CD14-positive monocyte (primary cell): Measurements from ENCODE around the gene CYTH3. TPM values are rescaled to one million over a fixed set of nuclear protein-coding genes. Genes with fewer than 3 reads are reported as not detected.

Experiments
- DNase-seq, 3 donors: peaks; one replicate each; pipeline ENCODE4 v3.0.0-alpha.2; 2011 to 2022
- H2AFZ ChIP-seq: 2 replicates; pipeline ENCODE4 v1.6.0; 2012; ENCODE audit warnings: mild to moderate bottlenecking, low read depth, low read length, inconsistent platforms; ENCODE audit not compliant: insufficient read depth, poor library complexity, severe bottlenecking
- H3K27ac ChIP-seq, 2 donors: 1 replicate in 1 of 2; 2 replicates in 1 of 2; pipeline ENCODE4 v1.5.1; 2012 to 2013; ENCODE audit warnings: low read length in 2 of 2, control low read depth in 1 of 2, inconsistent platforms in 1 of 2, low read depth in 1 of 2, mild to moderate bottlenecking in 1 of 2
- H3K27me3 ChIP-seq, 2 donors: one replicate each; pipeline versions ENCODE4 v1.6.0 to v1.6.1; 2011 to 2013; ENCODE audit warnings: low read length in 2 of 2; ENCODE audit not compliant: control insufficient read depth in 2 of 2, insufficient read depth in 2 of 2
- H3K36me3 ChIP-seq, 2 donors: replicated peaks in 1 of 2; 1 replicate in 1 of 2; 2 replicates in 1 of 2; pipeline versions ENCODE4 v1.5.1 to v1.6.1; 2012 to 2013; ENCODE audit warnings: low read length in 2 of 2, control low read depth in 1 of 2, inconsistent platforms in 1 of 2, mild to moderate bottlenecking in 1 of 2; ENCODE audit not compliant: insufficient read depth in 2 of 2, control insufficient read depth in 1 of 2
- H3K4me1 ChIP-seq, 2 donors: 1 replicate in 1 of 2; 2 replicates in 1 of 2; pipeline versions ENCODE4 v1.5.1 to v1.6.1; 2012 to 2013; ENCODE audit warnings: low read length in 2 of 2, control low read depth in 1 of 2, inconsistent platforms in 1 of 2, mild to moderate bottlenecking in 1 of 2, moderate library complexity in 1 of 2; ENCODE audit not compliant: insufficient read depth in 2 of 2, control insufficient read depth in 1 of 2
- H3K4me2 ChIP-seq: replicated peaks from 2 replicates; pipeline ENCODE3; 2012; ENCODE audit warnings: low read length, moderate library complexity, mild to moderate bottlenecking; ENCODE audit not compliant: poor library complexity, severe bottlenecking; ENCODE audit errors: extremely low read depth
- H3K4me3 ChIP-seq, 3 experiments: fragments of 200-600 bp in 1 of 3; sonication (generic) in 1 of 3; replicated peaks in 1 of 3; 1 replicate in 2 of 3; 2 replicates in 1 of 3; pipeline ENCODE4 v1.5.1; 2011 to 2013; ENCODE audit warnings: low read length in 3 of 3, mild to moderate bottlenecking in 3 of 3, control low read depth in 2 of 3, low read depth in 2 of 3, inconsistent platforms in 1 of 3, moderate library complexity in 1 of 3
- H3K79me2 ChIP-seq: 2 replicates; pipeline ENCODE4 v1.6.0; 2012; ENCODE audit warnings: mild to moderate bottlenecking, control low read depth, inconsistent platforms, low read length, moderate library complexity; ENCODE audit not compliant: insufficient read depth
- H3K9ac ChIP-seq: 2 replicates; pipeline ENCODE4 v1.6.0; 2017; ENCODE audit warnings: low read length, mild to moderate bottlenecking; ENCODE audit not compliant: insufficient read depth, poor library complexity, severe bottlenecking
- H3K9me3 ChIP-seq, 2 donors: replicated peaks in 1 of 2; 1 replicate in 1 of 2; 2 replicates in 1 of 2; pipeline versions ENCODE4 v1.5.1 to v1.6.1; 2012 to 2013; ENCODE audit warnings: low read length in 2 of 2, control low read depth in 1 of 2; ENCODE audit not compliant: control insufficient read depth in 1 of 2, insufficient read depth in 1 of 2
- H4K20me1 ChIP-seq: 2 replicates; pipeline ENCODE4 v1.6.0; 2012; ENCODE audit warnings: mild to moderate bottlenecking, low read length, control low read depth, moderate library complexity; ENCODE audit not compliant: insufficient read depth
- H3K27ac Mint-ChIP-seq, 7 donors: one replicate each; pipeline ENCODE4 v1.8.0; 2020; ENCODE audit warnings: mild to moderate bottlenecking in 7 of 7, mixed read lengths in 7 of 7, moderate library complexity in 6 of 7, inconsistent platforms in 2 of 7
- H3K27me3 Mint-ChIP-seq, 3 donors: one replicate each; pipeline ENCODE4 v1.8.0; 2021 to 2022; ENCODE audit warnings: low read depth in 3 of 3, mild to moderate bottlenecking in 3 of 3, mixed read lengths in 3 of 3, moderate library complexity in 3 of 3, inconsistent platforms in 1 of 3
- H3K36me3 Mint-ChIP-seq, 2 donors: one replicate each; pipeline ENCODE4 v1.8.0; 2020; ENCODE audit warnings: mixed read lengths in 2 of 2, inconsistent platforms in 1 of 2, mild to moderate bottlenecking in 1 of 2
- H3K4me1 Mint-ChIP-seq: one replicate; pipeline ENCODE4 v1.8.0; 2020; ENCODE audit warnings: mild to moderate bottlenecking, mixed read lengths
- H3K4me3 Mint-ChIP-seq, 2 donors: one replicate each; pipeline ENCODE4 v1.8.0; 2020; ENCODE audit warnings: mild to moderate bottlenecking in 2 of 2, mixed read lengths in 2 of 2, moderate library complexity in 1 of 2
- H3K9me3 Mint-ChIP-seq, 7 donors: one replicate each; pipeline ENCODE4 v1.8.0; 2020 to 2022; ENCODE audit warnings: mixed read lengths in 7 of 7, mild to moderate bottlenecking in 6 of 7, moderate library complexity in 6 of 7, inconsistent platforms in 2 of 7
- WGBS: methylation state at CpG from one replicate; pipeline ENCODE4 v1.1.5; 2013; ENCODE audit warnings: missing lambda C conversion rate; ENCODE audit not compliant: insufficient coverage; 5-methylcytosine and 5-hydroxymethylcytosine counted together
- intact Hi-C, 2 donors: fragments of 100-400 bp; cut with micrococcal nuclease; formaldehyde crosslinking; loops; one replicate each; pipeline versions ENCODE4 v1.15.0 to v1.15.1; 2023
- polyA plus RNA-seq, 3 donors: library from polyadenylated mRNA; depleted of rRNA in 1 of 3; unstranded in 2 of 3; stranded (reverse) in 1 of 3; fragments of 300-500 nt in 2 of 3; fragments of >200 nt in 1 of 3; fragmentation: Illumina TruSeq in 2 of 3; gene quantifications; 1 replicate in 2 of 3; 2 replicates in 1 of 3; pipeline ENCODE4 v1.2.3, GENCODE V29; 2012 to 2021
- TF ChIP-seq, protein P1 (sequence below): fragments of 200-600 bp; IDR thresholded peaks from one replicate; pipeline ENCODE4 v1.8.0; 2022; ENCODE audit warnings: antibody characterized with exemption, mild to moderate bottlenecking

Gene CYTH3
- polyA plus RNA-seq, 3 donors: 1.3 to 8.5 (median 1.4) TPM

DNA sequence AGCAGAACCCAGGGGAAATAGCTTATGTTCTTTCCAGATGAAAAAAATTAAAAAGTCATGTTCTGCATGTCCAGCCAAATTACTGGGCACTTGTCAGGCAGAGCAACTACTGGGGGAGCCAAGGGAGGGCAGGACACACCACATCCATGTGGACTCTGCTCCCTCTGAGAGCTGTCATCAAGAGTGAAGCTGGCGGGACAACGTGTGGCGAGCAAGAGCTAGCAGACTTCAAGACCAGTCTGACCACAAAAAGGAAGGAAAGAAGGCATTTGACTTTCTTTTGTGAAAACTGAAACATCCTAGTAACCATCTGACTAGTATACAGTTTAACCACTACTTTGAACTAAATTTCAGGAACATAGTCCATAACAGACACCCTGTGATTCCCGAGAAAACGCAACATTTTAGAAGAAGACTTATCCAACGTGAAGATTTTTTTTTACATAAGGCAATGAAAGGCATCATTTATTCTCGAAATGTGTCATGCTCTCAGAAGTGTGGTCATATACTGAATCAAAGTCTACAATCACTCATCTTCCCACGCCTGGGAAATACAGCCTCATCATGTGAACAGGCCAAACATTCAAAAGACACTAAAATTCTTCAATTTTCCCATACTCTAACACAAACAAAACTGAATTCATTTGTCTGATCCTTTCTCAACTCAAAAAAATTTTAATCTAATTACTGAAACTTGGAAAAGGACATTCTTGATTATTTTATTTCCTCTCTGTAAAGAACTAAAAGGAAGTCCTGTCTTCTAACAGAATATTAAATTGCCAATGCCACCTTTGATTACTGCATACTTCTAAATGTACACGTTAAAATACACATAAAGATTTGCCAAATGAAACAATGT is 15.5 kb downstream of the CYTH3 start:
- TF ChIP-seq, protein P1, sequence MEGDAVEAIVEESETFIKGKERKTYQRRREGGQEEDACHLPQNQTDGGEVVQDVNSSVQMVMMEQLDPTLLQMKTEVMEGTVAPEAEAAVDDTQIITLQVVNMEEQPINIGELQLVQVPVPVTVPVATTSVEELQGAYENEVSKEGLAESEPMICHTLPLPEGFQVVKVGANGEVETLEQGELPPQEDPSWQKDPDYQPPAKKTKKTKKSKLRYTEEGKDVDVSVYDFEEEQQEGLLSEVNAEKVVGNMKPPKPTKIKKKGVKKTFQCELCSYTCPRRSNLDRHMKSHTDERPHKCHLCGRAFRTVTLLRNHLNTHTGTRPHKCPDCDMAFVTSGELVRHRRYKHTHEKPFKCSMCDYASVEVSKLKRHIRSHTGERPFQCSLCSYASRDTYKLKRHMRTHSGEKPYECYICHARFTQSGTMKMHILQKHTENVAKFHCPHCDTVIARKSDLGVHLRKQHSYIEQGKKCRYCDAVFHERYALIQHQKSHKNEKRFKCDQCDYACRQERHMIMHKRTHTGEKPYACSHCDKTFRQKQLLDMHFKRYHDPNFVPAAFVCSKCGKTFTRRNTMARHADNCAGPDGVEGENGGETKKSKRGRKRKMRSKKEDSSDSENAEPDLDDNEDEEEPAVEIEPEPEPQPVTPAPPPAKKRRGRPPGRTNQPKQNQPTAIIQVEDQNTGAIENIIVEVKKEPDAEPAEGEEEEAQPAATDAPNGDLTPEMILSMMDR: no peak
- WGBS: 0% methylated on average over 4 of the region's 9 CpGs
- Mint-ChIP-seq H3K4me1 (peaks cover 23% of the 10 kb centered on the region), H3K27me3 (peaks cover 9 to 14% (median 11%) of the 10 kb centered on the region in 3 donors), H3K36me3 (peaks cover 0 to 4% of the 10 kb centered on the region in 2 donors), H3K4me3 (peak overlapping the region in 1 of 2 donors; percentile 72), H3K27ac (peak overlapping the region in 4 of 7 donors; percentile 7 to 51 (median 16)), H3K9me3 (no peaks in the 10 kb centered on the region)
- H3K27ac ChIP-seq: peak overlapping the region in 1 of 2 donors; percentile 2
- H3K27me3 ChIP-seq: no peaks in the 10 kb centered on the region
- DNase-seq: peak in 2 of 3 donors; percentile 34 to 45
- H3K79me2 ChIP-seq: peaks cover 3% of the 10 kb centered on the region
- peak overlapping the region; percentile 43 for H3K4me2 ChIP-seq
- H3K36me3 ChIP-seq: no peaks in the 10 kb centered on the region
- H2AFZ ChIP-seq: no peak overlapping the region
- H3K4me3 ChIP-seq: no peak overlapping the region
- no peak overlapping the region for H3K9ac ChIP-seq
- peaks cover 31% of the 10 kb centered on the region for H4K20me1 ChIP-seq
- peaks cover 12 to 16% of the 10 kb centered on the region in 2 donors for H3K4me1 ChIP-seq
- H3K9me3 ChIP-seq: no peaks in the 10 kb centered on the region
- intact Hi-C loops: no loop called here

DNA sequence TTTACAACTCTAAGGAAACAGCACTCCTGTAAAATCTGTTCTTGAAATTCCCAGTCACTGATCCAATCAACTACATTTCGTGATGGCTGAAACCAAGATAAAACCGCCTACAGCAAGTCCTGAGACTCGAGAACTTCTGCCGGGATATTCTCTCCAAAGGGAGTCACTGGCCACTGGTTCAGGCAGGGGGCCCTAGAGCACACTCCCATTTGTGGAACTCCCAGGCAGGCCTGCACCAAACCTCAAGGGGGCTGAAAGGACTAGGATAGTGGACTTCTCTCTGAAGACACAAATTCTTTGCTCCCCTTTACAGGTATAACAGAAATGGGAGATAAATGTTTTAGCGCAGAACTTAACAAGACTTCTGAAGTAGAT is 16.3 kb downstream of the CYTH3 start:
- Histone ChIP-seq H3K4me2 (no peak overlapping the region), H3K79me2 (peaks cover 3% of the 10 kb centered on the region), H3K9me3 (no peaks in the 10 kb centered on the region), H3K4me1 (peaks cover 12 to 16% of the 10 kb centered on the region in 2 donors), H4K20me1 (peaks cover 31% of the 10 kb centered on the region), H2AFZ (no peak overlapping the region), H3K4me3 (no peak overlapping the region), H3K27ac (no peak overlapping the region), H3K27me3 (no peaks in the 10 kb centered on the region), H3K9ac (no peak overlapping the region), H3K36me3 (no peaks in the 10 kb centered on the region)
- WGBS: 80% methylated on average over 2 of the region's 5 CpGs
- Mint-ChIP-seq H3K27me3 (peaks cover 9 to 14% (median 11%) of the 10 kb centered on the region in 3 donors), H3K4me1 (peaks cover 23% of the 10 kb centered on the region), H3K4me3 (peak overlapping the region in 1 of 2 donors; percentile 72), H3K36me3 (peaks cover 0 to 4% of the 10 kb centered on the region in 2 donors), H3K9me3 (no peaks in the 10 kb centered on the region), H3K27ac (no peak overlapping the region)
- no peak for DNase-seq
- intact Hi-C loops: no loop called here
- TF ChIP-seq, protein P1: no peak
